ENCODE data around the gene RAB11FIP2. TPM values are rescaled to one million over a fixed set of nuclear protein-coding genes. Genes with fewer than 3 reads are reported as not detected.
"Not testable (repeated sequence)": the region's sequence is repeated elsewhere in the genome, so short reads cannot be mapped to it uniquely, and the experiment has no call there.

RAB11FIP2 gene
- total and polyA plus RNA-seq, 2 donors (not counting 1 experiment from before 2014, with no cell fraction given) = 13.6 to 17.5 TPM

DNA sequence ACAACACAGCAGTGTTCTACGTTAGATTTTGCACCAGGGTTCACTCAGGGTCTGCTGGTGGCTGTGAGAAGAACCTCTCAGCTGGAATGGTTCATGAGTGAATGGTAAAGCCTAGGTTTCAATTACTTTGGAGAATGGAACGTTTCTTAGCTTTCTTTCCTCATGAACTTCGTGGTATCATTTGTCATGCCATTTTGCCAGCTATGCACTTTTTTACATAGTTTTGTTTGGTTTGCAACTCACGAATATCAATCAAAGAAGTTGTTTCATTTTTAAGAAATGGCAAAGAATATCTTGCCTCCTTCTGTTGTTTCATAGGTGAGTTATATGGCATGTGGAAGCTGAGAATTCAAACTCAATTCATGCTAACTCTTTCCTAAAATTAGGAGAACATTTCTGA, 34.1 kb upstream of the RAB11FIP2 start:
- Histone ChIP-seq H3K4me2 (ENCODE audit: extremely low read depth, insufficient read depth, low read length) (no peak overlapping the region), H3K79me2 (ENCODE audit: control insufficient read depth, insufficient read depth, low read length) (no peaks in the 10 kb centered on the region), H4K20me1 (ENCODE audit: control insufficient read depth, extremely low read depth, insufficient read depth, low read length) (no peaks in the 10 kb centered on the region), H3K27me3 (ENCODE audit: control insufficient read depth, insufficient read depth, low read length) (no peaks in the 10 kb centered on the region), H2AFZ (ENCODE audit: low read length) (no peak overlapping the region), H3K27ac (ENCODE audit: insufficient read depth, low read length) (no peak overlapping the region), H3K9me3 (ENCODE audit: control insufficient read depth, insufficient read depth, low read depth, low read length) (no peaks in the 10 kb centered on the region), H3K9ac (ENCODE audit: insufficient read depth, low read length) (no peak overlapping the region), H3K36me3 (ENCODE audit: control insufficient read depth, insufficient read depth, low read length) (no peaks in the 10 kb centered on the region), H3K4me3 (replicated peaks in 1 of 4; ENCODE audit: control extremely low read depth in 1 of 4, insufficient read depth in 1 of 4, low read depth in 3 of 4, low read length in 4 of 4) (no peak overlapping the region), H3K4me1 (ENCODE audit: control insufficient read depth, extremely low read depth, insufficient read depth, low read length) (no peaks in the 10 kb centered on the region)
- DNase-seq (ENCODE audit: low read depth in 2 of 2) = no peak
- TF ChIP-seq EZH2 (IDR thresholded peaks at IDR 0.05; ENCODE audit: low read length, missing control alignments) = no peak
- TF ChIP-seq, protein P1, sequence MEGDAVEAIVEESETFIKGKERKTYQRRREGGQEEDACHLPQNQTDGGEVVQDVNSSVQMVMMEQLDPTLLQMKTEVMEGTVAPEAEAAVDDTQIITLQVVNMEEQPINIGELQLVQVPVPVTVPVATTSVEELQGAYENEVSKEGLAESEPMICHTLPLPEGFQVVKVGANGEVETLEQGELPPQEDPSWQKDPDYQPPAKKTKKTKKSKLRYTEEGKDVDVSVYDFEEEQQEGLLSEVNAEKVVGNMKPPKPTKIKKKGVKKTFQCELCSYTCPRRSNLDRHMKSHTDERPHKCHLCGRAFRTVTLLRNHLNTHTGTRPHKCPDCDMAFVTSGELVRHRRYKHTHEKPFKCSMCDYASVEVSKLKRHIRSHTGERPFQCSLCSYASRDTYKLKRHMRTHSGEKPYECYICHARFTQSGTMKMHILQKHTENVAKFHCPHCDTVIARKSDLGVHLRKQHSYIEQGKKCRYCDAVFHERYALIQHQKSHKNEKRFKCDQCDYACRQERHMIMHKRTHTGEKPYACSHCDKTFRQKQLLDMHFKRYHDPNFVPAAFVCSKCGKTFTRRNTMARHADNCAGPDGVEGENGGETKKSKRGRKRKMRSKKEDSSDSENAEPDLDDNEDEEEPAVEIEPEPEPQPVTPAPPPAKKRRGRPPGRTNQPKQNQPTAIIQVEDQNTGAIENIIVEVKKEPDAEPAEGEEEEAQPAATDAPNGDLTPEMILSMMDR (conservative IDR thresholded peaks at IDR 0.05 in 1 of 2, IDR thresholded peaks at IDR 0.05 in 1 of 2; ENCODE audit: low read depth in 1 of 2, low read length in 2 of 2) = no peak

DNA sequence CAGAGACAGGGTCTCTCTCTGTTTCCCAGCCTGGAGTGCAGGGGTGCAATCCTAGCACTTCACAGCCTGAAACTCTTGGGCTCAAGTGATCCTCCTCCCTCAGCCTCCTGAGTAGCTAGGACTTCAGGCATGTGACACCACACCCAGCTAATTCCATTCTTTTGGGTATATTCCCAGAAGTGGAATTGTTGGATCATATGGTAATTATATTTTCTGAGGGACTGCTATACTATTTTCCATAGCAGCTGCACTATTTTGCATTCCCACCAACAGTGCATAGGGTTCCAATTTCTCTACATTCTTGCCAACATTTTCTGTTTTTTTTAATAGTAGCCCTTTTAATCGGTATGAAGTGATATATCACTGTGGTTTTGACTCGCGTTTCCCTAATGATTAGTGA, 30.0 kb upstream of the RAB11FIP2 start:
- no peak for DNase-seq (ENCODE audit: low read depth in 2 of 2)
- Histone ChIP-seq H3K4me1 (ENCODE audit: control insufficient read depth, extremely low read depth, insufficient read depth, low read length) (no peaks in the 10 kb centered on the region), H3K36me3 (ENCODE audit: control insufficient read depth, insufficient read depth, low read length) (no peaks in the 10 kb centered on the region)

DNA sequence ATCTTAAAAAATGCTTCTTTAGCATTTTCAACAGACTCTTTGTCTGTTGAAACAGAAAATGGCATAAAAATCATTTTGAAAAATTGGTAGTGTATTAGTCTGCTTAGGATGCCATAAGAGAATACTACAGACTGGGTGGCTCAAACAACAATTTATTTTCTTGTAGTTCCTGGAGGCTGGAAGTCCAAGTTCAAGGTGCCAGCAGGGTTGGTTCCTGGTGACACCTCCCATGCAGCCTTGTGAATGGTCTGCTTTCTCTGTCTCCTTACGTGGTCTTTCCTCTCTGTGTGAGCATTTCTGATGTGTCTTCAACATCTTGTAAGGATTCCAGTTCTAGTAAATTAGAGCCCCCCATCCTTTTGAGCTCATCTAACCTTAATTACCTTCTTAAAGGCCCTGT, 26.1 kb upstream of the RAB11FIP2 start:
- H3K79me2 ChIP-seq (ENCODE audit: control insufficient read depth, insufficient read depth, low read length) = no peaks in the 10 kb centered on the region
- H3K9me3 ChIP-seq (ENCODE audit: control insufficient read depth, insufficient read depth, low read depth, low read length) = no peaks in the 10 kb centered on the region
- TF ChIP-seq EZH2 (IDR thresholded peaks at IDR 0.05; ENCODE audit: low read length, missing control alignments) = no peak
- TF ChIP-seq, protein P1 (conservative IDR thresholded peaks at IDR 0.05 in 1 of 2, IDR thresholded peaks at IDR 0.05 in 1 of 2; ENCODE audit: low read depth in 1 of 2, low read length in 2 of 2) = no peak
- H3K27me3 ChIP-seq (ENCODE audit: control insufficient read depth, insufficient read depth, low read length) = no peaks in the 10 kb centered on the region
- no peaks in the 10 kb centered on the region for H3K36me3 ChIP-seq (ENCODE audit: control insufficient read depth, insufficient read depth, low read length)
- H2AFZ ChIP-seq (ENCODE audit: low read length) = no peak overlapping the region
- no peak overlapping the region for H3K4me2 ChIP-seq (ENCODE audit: extremely low read depth, insufficient read depth, low read length)
- no peaks in the 10 kb centered on the region for H3K4me1 ChIP-seq (ENCODE audit: control insufficient read depth, extremely low read depth, insufficient read depth, low read length)
- no peak overlapping the region for H3K27ac ChIP-seq (ENCODE audit: insufficient read depth, low read length)
- no peak overlapping the region for H3K4me3 ChIP-seq (replicated peaks in 1 of 4; ENCODE audit: control extremely low read depth in 1 of 4, insufficient read depth in 1 of 4, low read depth in 3 of 4, low read length in 4 of 4)
- no peaks in the 10 kb centered on the region for H4K20me1 ChIP-seq (ENCODE audit: control insufficient read depth, extremely low read depth, insufficient read depth, low read length)
- no peak for DNase-seq (ENCODE audit: low read depth in 2 of 2)
- H3K9ac ChIP-seq (ENCODE audit: insufficient read depth, low read length) = no peak overlapping the region

More for the DNA sequence above, 30.0 kb upstream of the RAB11FIP2 start:
- H3K9ac ChIP-seq (ENCODE audit: insufficient read depth, low read length) = no peak overlapping the region
- H3K79me2 ChIP-seq (ENCODE audit: control insufficient read depth, insufficient read depth, low read length) = no peaks in the 10 kb centered on the region
- no peaks in the 10 kb centered on the region for H3K27me3 ChIP-seq (ENCODE audit: control insufficient read depth, insufficient read depth, low read length)
- no peak overlapping the region for H3K4me3 ChIP-seq (replicated peaks in 1 of 4; ENCODE audit: control extremely low read depth in 1 of 4, insufficient read depth in 1 of 4, low read depth in 3 of 4, low read length in 4 of 4)
- no peak for TF ChIP-seq EZH2 (IDR thresholded peaks at IDR 0.05; ENCODE audit: low read length, missing control alignments)
- TF ChIP-seq, protein P1 (conservative IDR thresholded peaks at IDR 0.05 in 1 of 2, IDR thresholded peaks at IDR 0.05 in 1 of 2; ENCODE audit: low read depth in 1 of 2, low read length in 2 of 2) = no peak
- no peak overlapping the region for H3K27ac ChIP-seq (ENCODE audit: insufficient read depth, low read length)
- no peaks in the 10 kb centered on the region for H4K20me1 ChIP-seq (ENCODE audit: control insufficient read depth, extremely low read depth, insufficient read depth, low read length)
- no peak overlapping the region for H3K4me2 ChIP-seq (ENCODE audit: extremely low read depth, insufficient read depth, low read length)
- H2AFZ ChIP-seq (ENCODE audit: low read length) = no peak overlapping the region
- H3K9me3 ChIP-seq (ENCODE audit: control insufficient read depth, insufficient read depth, low read depth, low read length) = no peaks in the 10 kb centered on the region

DNA sequence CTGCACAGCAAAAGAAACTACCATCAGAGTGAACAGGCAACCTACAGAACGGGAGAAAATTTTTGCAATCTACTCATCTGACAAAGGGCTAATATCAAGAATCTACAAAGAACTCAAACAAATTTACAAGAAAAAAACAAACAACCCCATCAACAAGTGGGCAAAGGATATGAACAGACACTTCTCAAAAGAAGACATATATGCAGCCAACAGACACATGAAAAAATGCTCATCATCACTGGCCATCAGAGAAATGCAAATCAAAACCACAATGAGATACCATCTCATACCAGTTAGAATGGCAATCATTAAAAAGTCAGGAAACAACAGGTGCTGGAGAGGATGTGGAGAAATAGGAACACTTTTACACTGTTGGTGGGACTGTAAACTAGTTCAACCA, 20.6 kb upstream of the RAB11FIP2 start:
- not testable (repeated sequence) for H3K36me3 ChIP-seq (ENCODE audit: control insufficient read depth, insufficient read depth, low read length); H3K4me2 ChIP-seq (ENCODE audit: extremely low read depth, insufficient read depth, low read length); H3K27ac ChIP-seq (ENCODE audit: insufficient read depth, low read length); H3K27me3 ChIP-seq (ENCODE audit: control insufficient read depth, insufficient read depth, low read length); DNase-seq (ENCODE audit: low read depth in 2 of 2); H3K4me3 ChIP-seq (replicated peaks in 1 of 4; ENCODE audit: control extremely low read depth in 1 of 4, insufficient read depth in 1 of 4, low read depth in 3 of 4, low read length in 4 of 4); H3K9ac ChIP-seq (ENCODE audit: insufficient read depth, low read length); H3K4me1 ChIP-seq (ENCODE audit: control insufficient read depth, extremely low read depth, insufficient read depth, low read length); H4K20me1 ChIP-seq (ENCODE audit: control insufficient read depth, extremely low read depth, insufficient read depth, low read length); H2AFZ ChIP-seq (ENCODE audit: low read length); H3K79me2 ChIP-seq (ENCODE audit: control insufficient read depth, insufficient read depth, low read length); H3K9me3 ChIP-seq (ENCODE audit: control insufficient read depth, insufficient read depth, low read depth, low read length)

All from fibroblast of lung (primary cell).